Measurements from ENCODE around the gene MPP3.

- TF ChIP-seq, protein P1, sequence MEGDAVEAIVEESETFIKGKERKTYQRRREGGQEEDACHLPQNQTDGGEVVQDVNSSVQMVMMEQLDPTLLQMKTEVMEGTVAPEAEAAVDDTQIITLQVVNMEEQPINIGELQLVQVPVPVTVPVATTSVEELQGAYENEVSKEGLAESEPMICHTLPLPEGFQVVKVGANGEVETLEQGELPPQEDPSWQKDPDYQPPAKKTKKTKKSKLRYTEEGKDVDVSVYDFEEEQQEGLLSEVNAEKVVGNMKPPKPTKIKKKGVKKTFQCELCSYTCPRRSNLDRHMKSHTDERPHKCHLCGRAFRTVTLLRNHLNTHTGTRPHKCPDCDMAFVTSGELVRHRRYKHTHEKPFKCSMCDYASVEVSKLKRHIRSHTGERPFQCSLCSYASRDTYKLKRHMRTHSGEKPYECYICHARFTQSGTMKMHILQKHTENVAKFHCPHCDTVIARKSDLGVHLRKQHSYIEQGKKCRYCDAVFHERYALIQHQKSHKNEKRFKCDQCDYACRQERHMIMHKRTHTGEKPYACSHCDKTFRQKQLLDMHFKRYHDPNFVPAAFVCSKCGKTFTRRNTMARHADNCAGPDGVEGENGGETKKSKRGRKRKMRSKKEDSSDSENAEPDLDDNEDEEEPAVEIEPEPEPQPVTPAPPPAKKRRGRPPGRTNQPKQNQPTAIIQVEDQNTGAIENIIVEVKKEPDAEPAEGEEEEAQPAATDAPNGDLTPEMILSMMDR (IDR thresholded peaks at IDR 0.05) = no peak
- no peak for TF ChIP-seq POLR2A (IDR thresholded peaks at IDR 0.05)
Observed at GRCh38 chr17:43868226-43868994, 35.5 kb upstream of the MPP3 start.
